WI38 (cell line): ENCODE data around the gene HIPK4.

Source experiments
- H3K4me3 ChIP-seq: 2 replicates; pipeline ENCODE4 v1.5.1; 2011; ENCODE audit warnings: low read depth, mild to moderate bottlenecking, control low read depth, low read length
- CTCF ChIP-seq: IDR thresholded peaks from 2 replicates; pipeline ENCODE4 v1.5.1; 2012; ENCODE audit warnings: low read depth, mild to moderate bottlenecking, control low read depth, low read length

Gene HIPK4

GRCh38 chr19:40360708-40361241 is 29.2 kb downstream of the HIPK4 start:
- TF ChIP-seq CTCF, result no peak
- no peak overlapping the region for H3K4me3 ChIP-seq

- no peak for TF ChIP-seq CTCF
- no peak overlapping the region for H3K4me3 ChIP-seq
Measured at GRCh38 chr19:40360020-40360707, 29.8 kb downstream of the HIPK4 start.

GRCh38 chr19:40358773-40359172 is 31.2 kb downstream of the HIPK4 start:
- H3K4me3 ChIP-seq, result no peak overlapping the region
- TF ChIP-seq CTCF, result no peak

GRCh38 chr19:40357640-40358039 is 32.3 kb downstream of the HIPK4 start:
- TF ChIP-seq CTCF, result no peak
- no peak overlapping the region for H3K4me3 ChIP-seq

GRCh38 chr19:40356681-40357595 is 33.0 kb downstream of the HIPK4 start:
- TF ChIP-seq CTCF, result no peak
- H3K4me3 ChIP-seq, result no peak overlapping the region

- H3K4me3 ChIP-seq, result no peak overlapping the region
- TF ChIP-seq CTCF, result no peak
Measured at GRCh38 chr19:40355975-40356680, 33.9 kb downstream of the HIPK4 start.
